ENCODE data around the gene ZNF212. TPM values are rescaled to one million over a fixed set of nuclear protein-coding genes. Genes with fewer than 3 reads are reported as not detected.

ZNF212 gene
- total and polyA plus RNA-seq, 9 of the 15 experiments (the other 6 are each of a cell fraction or from before 2014, with no cell fraction given): 1.8 to 21.4 (median 7.2) TPM

GRCh38 chr7:149239345-149240143, at the start of gene ZNF212 (continued):
- no peak for TF ChIP-seq PURB (CRISPR knock-in tag; IDR thresholded peaks at IDR 0.05; ENCODE audit: low read depth)
- TF ChIP-seq SRSF1 (IDR thresholded peaks at IDR 0.05; ENCODE audit: low read depth, low read length): no peak
- TF ChIP-seq, protein P1, sequence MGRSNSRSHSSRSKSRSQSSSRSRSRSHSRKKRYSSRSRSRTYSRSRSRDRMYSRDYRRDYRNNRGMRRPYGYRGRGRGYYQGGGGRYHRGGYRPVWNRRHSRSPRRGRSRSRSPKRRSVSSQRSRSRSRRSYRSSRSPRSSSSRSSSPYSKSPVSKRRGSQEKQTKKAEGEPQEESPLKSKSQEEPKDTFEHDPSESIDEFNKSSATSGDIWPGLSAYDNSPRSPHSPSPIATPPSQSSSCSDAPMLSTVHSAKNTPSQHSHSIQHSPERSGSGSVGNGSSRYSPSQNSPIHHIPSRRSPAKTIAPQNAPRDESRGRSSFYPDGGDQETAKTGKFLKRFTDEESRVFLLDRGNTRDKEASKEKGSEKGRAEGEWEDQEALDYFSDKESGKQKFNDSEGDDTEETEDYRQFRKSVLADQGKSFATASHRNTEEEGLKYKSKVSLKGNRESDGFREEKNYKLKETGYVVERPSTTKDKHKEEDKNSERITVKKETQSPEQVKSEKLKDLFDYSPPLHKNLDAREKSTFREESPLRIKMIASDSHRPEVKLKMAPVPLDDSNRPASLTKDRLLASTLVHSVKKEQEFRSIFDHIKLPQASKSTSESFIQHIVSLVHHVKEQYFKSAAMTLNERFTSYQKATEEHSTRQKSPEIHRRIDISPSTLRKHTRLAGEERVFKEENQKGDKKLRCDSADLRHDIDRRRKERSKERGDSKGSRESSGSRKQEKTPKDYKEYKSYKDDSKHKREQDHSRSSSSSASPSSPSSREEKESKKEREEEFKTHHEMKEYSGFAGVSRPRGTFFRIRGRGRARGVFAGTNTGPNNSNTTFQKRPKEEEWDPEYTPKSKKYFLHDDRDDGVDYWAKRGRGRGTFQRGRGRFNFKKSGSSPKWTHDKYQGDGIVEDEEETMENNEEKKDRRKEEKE (IDR thresholded peaks at IDR 0.05; ENCODE audit: borderline replicate concordance in 1 of 2, control insufficient read depth in 1 of 2, low read depth in 2 of 2, low read length in 1 of 2): peak in 1 of 2 experiments; percentile 73; a peak in 1 of 4 replicates
- TF ChIP-seq ATF6 (CRISPR knock-in tag; IDR thresholded peaks at IDR 0.05): peak; percentile 71; the same call in 1 of the 2 replicates
- no peak; the same call in 1 of the 2 replicates for TF ChIP-seq BRD4 (IDR thresholded peaks at IDR 0.05)
- TF ChIP-seq ETS2 (tag; IDR thresholded peaks at IDR 0.05; ENCODE audit: borderline replicate concordance, poor library complexity, severe bottlenecking): no peak
- peak; percentile 76 for TF ChIP-seq ZKSCAN1 (IDR thresholded peaks at IDR 0.05; ENCODE audit: low read depth, low read length)
- TF ChIP-seq ZNF655 (CRISPR knock-in tag; IDR thresholded peaks at IDR 0.05): no peak
- no peak for TF ChIP-seq SLC30A9 (CRISPR knock-in tag; IDR thresholded peaks at IDR 0.05)
- TF ChIP-seq, protein P2, sequence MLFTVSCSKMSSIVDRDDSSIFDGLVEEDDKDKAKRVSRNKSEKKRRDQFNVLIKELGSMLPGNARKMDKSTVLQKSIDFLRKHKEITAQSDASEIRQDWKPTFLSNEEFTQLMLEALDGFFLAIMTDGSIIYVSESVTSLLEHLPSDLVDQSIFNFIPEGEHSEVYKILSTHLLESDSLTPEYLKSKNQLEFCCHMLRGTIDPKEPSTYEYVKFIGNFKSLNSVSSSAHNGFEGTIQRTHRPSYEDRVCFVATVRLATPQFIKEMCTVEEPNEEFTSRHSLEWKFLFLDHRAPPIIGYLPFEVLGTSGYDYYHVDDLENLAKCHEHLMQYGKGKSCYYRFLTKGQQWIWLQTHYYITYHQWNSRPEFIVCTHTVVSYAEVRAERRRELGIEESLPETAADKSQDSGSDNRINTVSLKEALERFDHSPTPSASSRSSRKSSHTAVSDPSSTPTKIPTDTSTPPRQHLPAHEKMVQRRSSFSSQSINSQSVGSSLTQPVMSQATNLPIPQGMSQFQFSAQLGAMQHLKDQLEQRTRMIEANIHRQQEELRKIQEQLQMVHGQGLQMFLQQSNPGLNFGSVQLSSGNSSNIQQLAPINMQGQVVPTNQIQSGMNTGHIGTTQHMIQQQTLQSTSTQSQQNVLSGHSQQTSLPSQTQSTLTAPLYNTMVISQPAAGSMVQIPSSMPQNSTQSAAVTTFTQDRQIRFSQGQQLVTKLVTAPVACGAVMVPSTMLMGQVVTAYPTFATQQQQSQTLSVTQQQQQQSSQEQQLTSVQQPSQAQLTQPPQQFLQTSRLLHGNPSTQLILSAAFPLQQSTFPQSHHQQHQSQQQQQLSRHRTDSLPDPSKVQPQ (CRISPR knock-in tag; IDR thresholded peaks at IDR 0.05; ENCODE audit: borderline replicate concordance): no peak
- TF ChIP-seq, protein P3, sequence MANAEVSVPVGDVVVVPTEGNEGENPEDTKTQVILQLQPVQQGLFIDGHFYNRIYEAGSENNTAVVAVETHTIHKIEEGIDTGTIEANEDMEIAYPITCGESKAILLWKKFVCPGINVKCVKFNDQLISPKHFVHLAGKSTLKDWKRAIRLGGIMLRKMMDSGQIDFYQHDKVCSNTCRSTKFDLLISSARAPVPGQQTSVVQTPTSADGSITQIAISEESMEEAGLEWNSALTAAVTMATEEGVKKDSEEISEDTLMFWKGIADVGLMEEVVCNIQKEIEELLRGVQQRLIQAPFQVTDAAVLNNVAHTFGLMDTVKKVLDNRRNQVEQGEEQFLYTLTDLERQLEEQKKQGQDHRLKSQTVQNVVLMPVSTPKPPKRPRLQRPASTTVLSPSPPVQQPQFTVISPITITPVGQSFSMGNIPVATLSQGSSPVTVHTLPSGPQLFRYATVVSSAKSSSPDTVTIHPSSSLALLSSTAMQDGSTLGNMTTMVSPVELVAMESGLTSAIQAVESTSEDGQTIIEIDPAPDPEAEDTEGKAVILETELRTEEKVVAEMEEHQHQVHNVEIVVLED (CRISPR knock-in tag; IDR thresholded peaks at IDR 0.05): peak; percentile 61
- no peak for TF ChIP-seq CCAR2 (IDR thresholded peaks at IDR 0.05; ENCODE audit: low read depth, low read length)
- TF ChIP-seq HNRNPK (IDR thresholded peaks at IDR 0.05; ENCODE audit: low read depth, low read length, poor library complexity, severe bottlenecking): no peak
- TF ChIP-seq ZNF436 (CRISPR knock-in tag; IDR thresholded peaks at IDR 0.05): no peak

Data from K562 (cell line).